IMR-90 (cell line): ENCODE results near the gene ARF1. TPM values are rescaled to one million over a fixed set of nuclear protein-coding genes. Genes with fewer than 3 reads are reported as not detected.

Experiments used
- ATAC-seq: fragments of 200-7000 bp; cut with Tn5 transposase; 2 replicates; pipeline ENCODE4 v1.9.1; 2020; ENCODE audit warnings: low read depth, mild to moderate bottlenecking, moderate library complexity
- BruUV-seq: library from RNA; stranded (reverse); fragments of 400-500 nt; replicated peaks from 2 replicates; lab custom pipeline; 2021; lab: Mats Ljungman, UMichigan
- CTCF ChIA-PET: fragments of 300-600 bp; formaldehyde crosslinking; extraction: SDS; loops from one replicate; lab custom pipeline; 2021; ENCODE audit warnings: antibody characterized with exemption; lab: Yijun Ruan, JAX
- POLR2A ChIA-PET: fragments of 300-600 bp; sonication (Branson Sonifier 250); formaldehyde crosslinking; loops from one replicate; lab custom pipeline; 2022; ENCODE audit warnings: antibody characterized with exemption; ENCODE audit not compliant: unreplicated experiment; lab: Charles Lee
- DNase-seq: peaks from one replicate; pipeline ENCODE4 v3.0.0; 2013
- H2AFZ ChIP-seq: replicated peaks from 2 replicates; pipeline ENCODE3; 2013; ENCODE audit warnings: low read length, mild to moderate bottlenecking; ENCODE audit not compliant: poor library complexity
- H2AK5ac ChIP-seq: 2 replicates; pipeline ENCODE4 v1.6.1; 2013; ENCODE audit warnings: low read depth, low read length, inconsistent platforms
- H2AK9ac ChIP-seq: replicated peaks from 2 replicates; pipeline ENCODE3; 2013; ENCODE audit warnings: mild to moderate bottlenecking, low read depth, low read length, moderate library complexity; ENCODE audit not compliant: poor library complexity
- H2BK120ac ChIP-seq: 2 replicates; pipeline ENCODE4 v1.6.1; 2013; ENCODE audit warnings: low read depth, low read length, inconsistent platforms
- H2BK15ac ChIP-seq: 3 replicates; pipeline ENCODE4 v1.6.1; 2013; ENCODE audit warnings: low read depth, low read length, inconsistent platforms
- H2BK20ac ChIP-seq: 2 replicates; pipeline ENCODE4 v1.6.1; 2013; ENCODE audit warnings: low read depth, mild to moderate bottlenecking, inconsistent platforms, low read length, moderate library complexity
- H2BK5ac ChIP-seq: 2 replicates; pipeline ENCODE4 v1.6.1; 2013; ENCODE audit warnings: mild to moderate bottlenecking, low read depth, low read length, inconsistent platforms; ENCODE audit not compliant: poor library complexity, severe bottlenecking
- H3K14ac ChIP-seq: replicated peaks from 2 replicates; pipeline ENCODE4 v1.6.1; 2013; ENCODE audit warnings: low read depth, low read length, inconsistent platforms
- H3K18ac ChIP-seq: 2 replicates; pipeline ENCODE4 v1.6.1; 2013; ENCODE audit warnings: low read depth, low read length, control low read depth
- H3K23ac ChIP-seq: 2 replicates; pipeline ENCODE4 v1.6.1; 2013; ENCODE audit warnings: low read depth, low read length, inconsistent platforms
- H3K27ac ChIP-seq: 2 replicates; pipeline ENCODE4 v1.5.1; 2013; ENCODE audit warnings: mild to moderate bottlenecking, control low read depth, low read length; ENCODE audit not compliant: insufficient read depth
- H3K27me3 ChIP-seq: 2 replicates; pipeline ENCODE4 v1.6.1; 2013; ENCODE audit warnings: low read length; ENCODE audit not compliant: control insufficient read depth, insufficient read depth
- H3K36me3 ChIP-seq: 2 replicates; pipeline ENCODE4 v1.6.1; 2013; ENCODE audit warnings: low read length, mixed read lengths; ENCODE audit not compliant: control insufficient read depth, insufficient read depth
- H3K4ac ChIP-seq: 2 replicates; pipeline ENCODE4 v1.6.1; 2013; ENCODE audit warnings: low read depth, low read length, inconsistent platforms
- H3K4me1 ChIP-seq: 2 replicates; pipeline ENCODE4 v1.6.1; 2013; ENCODE audit warnings: low read length, mixed read lengths; ENCODE audit not compliant: control insufficient read depth, insufficient read depth
- H3K4me2 ChIP-seq: 2 replicates; pipeline ENCODE4 v1.6.1; 2013; ENCODE audit warnings: low read depth, mild to moderate bottlenecking, control low read depth, low read length, moderate library complexity
- H3K4me3 ChIP-seq: 2 replicates; pipeline ENCODE4 v1.5.1; 2013; ENCODE audit warnings: low read depth, mild to moderate bottlenecking, control low read depth, low read length, moderate library complexity; ENCODE audit not compliant: insufficient read depth
- H3K56ac ChIP-seq: 2 replicates; pipeline ENCODE4 v1.6.1; 2013; ENCODE audit warnings: low read length, inconsistent platforms; ENCODE audit not compliant: insufficient read depth; ENCODE audit errors: extremely low read depth
- H3K79me1 ChIP-seq, 2 experiments: 2 replicates each; pipeline ENCODE4 v1.6.1; 2013; ENCODE audit warnings: low read length in 2 of 2, inconsistent platforms in 1 of 2, low read depth in 1 of 2
- H3K9ac ChIP-seq: 2 replicates; pipeline ENCODE4 v1.6.1; 2013; ENCODE audit warnings: low read depth, low read length, control low read depth
- H3K9me1 ChIP-seq: 2 replicates; pipeline ENCODE4 v1.6.1; 2013; ENCODE audit warnings: low read length, inconsistent platforms; ENCODE audit not compliant: insufficient read depth
- H3K9me3 ChIP-seq: 2 replicates; pipeline ENCODE4 v1.6.1; 2013; ENCODE audit warnings: low read length; ENCODE audit not compliant: control insufficient read depth, insufficient read depth
- H4K20me1 ChIP-seq: 2 replicates; pipeline ENCODE4 v1.6.1; 2013; ENCODE audit warnings: low read length, inconsistent platforms; ENCODE audit not compliant: insufficient read depth
- H4K5ac ChIP-seq: 2 replicates; pipeline ENCODE4 v1.6.1; 2013; ENCODE audit warnings: mild to moderate bottlenecking, low read depth, low read length, control low read depth
- H4K8ac ChIP-seq, 2 experiments: 2 replicates each; pipeline ENCODE4 v1.6.1; 2013; ENCODE audit warnings: low read depth in 2 of 2, low read length in 2 of 2, control low read depth in 1 of 2, inconsistent platforms in 1 of 2
- H4K91ac ChIP-seq: 2 replicates; pipeline ENCODE4 v1.6.1; 2013; ENCODE audit warnings: low read depth, low read length, inconsistent platforms; ENCODE audit not compliant: insufficient read depth
- BHLHE40 ChIP-seq: fragments of 150-350 bp; IDR thresholded peaks from 2 replicates; pipeline ENCODE4 v1.6.1; 2016; ENCODE audit warnings: mild to moderate bottlenecking, low read depth, low read length
- CEBPB ChIP-seq: IDR thresholded peaks from 2 replicates; pipeline ENCODE4 v1.6.1; 2012; ENCODE audit warnings: low read depth, low read length, improper control_type of control experiment
- CHD1 ChIP-seq: IDR thresholded peaks from 2 replicates; pipeline ENCODE4 v1.6.1; 2012; ENCODE audit warnings: low read depth, low read length, improper control_type of control experiment
- CTCF ChIP-seq: conservative IDR thresholded peaks from 2 replicates; pipeline ENCODE4 v1.5.1; 2012; ENCODE audit warnings: mild to moderate bottlenecking, low read depth, low read length, improper control_type of control experiment
- ELK1 ChIP-seq: fragments of 150-350 bp; IDR thresholded peaks from 2 replicates; pipeline ENCODE4 v1.6.1; 2016; ENCODE audit warnings: low read depth, mild to moderate bottlenecking, low read length, moderate library complexity, borderline replicate concordance
- FOS ChIP-seq: fragments of 150-350 bp; IDR thresholded peaks from 2 replicates; pipeline ENCODE4 v1.6.1; 2016; ENCODE audit warnings: low read depth, low read length
- MAFK ChIP-seq: IDR thresholded peaks from 2 replicates; pipeline ENCODE4 v1.6.1; 2012; ENCODE audit warnings: low read depth, low read length, improper control_type of control experiment
- MAZ ChIP-seq: IDR thresholded peaks from 2 replicates; pipeline ENCODE4 v1.6.1; 2012; ENCODE audit warnings: low read depth, mild to moderate bottlenecking, low read length, improper control_type of control experiment, moderate library complexity, borderline replicate concordance
- MXI1 ChIP-seq: IDR thresholded peaks from 2 replicates; pipeline ENCODE4 v1.6.1; 2012; ENCODE audit warnings: low read depth, mild to moderate bottlenecking, low read length, moderate library complexity, borderline replicate concordance
- NFE2L2 ChIP-seq: fragments of 150-350 bp; IDR thresholded peaks from 2 replicates; pipeline ENCODE4 v1.6.1; 2016; ENCODE audit warnings: low read depth, mild to moderate bottlenecking, low read length
- POLR2A ChIP-seq: IDR thresholded peaks from 2 replicates; pipeline ENCODE4 v1.6.1; 2012; ENCODE audit warnings: mild to moderate bottlenecking, low read depth, low read length
- RAD21 ChIP-seq: IDR thresholded peaks from 2 replicates; pipeline ENCODE4 v1.6.1; 2012; ENCODE audit warnings: low read length, improper control_type of control experiment
- RCOR1 ChIP-seq: IDR thresholded peaks from 2 replicates; pipeline ENCODE4 v1.6.1; 2012; ENCODE audit warnings: mild to moderate bottlenecking, low read length, improper control_type of control experiment; ENCODE audit not compliant: insufficient replicate concordance
- RFX5 ChIP-seq: IDR thresholded peaks from 2 replicates; pipeline ENCODE4 v1.8.0; 2012; ENCODE audit warnings: low read depth, mild to moderate bottlenecking, low read length, moderate library complexity
- SMC3 ChIP-seq: fragments of 150-350 bp; IDR thresholded peaks from 2 replicates; pipeline ENCODE4 v1.6.1; 2016; ENCODE audit warnings: low read depth, mild to moderate bottlenecking, antibody characterized with exemption, low read length, moderate library complexity
- USF2 ChIP-seq: fragments of 150-350 bp; IDR thresholded peaks from 2 replicates; pipeline ENCODE4 v1.6.1; 2017; ENCODE audit warnings: mild to moderate bottlenecking, antibody characterized with exemption, low read length, low read depth
- WGBS, 2 experiments: methylation state at CpG; one replicate each; pipeline versions ENCODE4 v1.1.5 to v1.1.7; 2013; ENCODE audit warnings: missing lambda C conversion rate in 2 of 2; ENCODE audit not compliant: insufficient read length in 1 of 2; ENCODE audit errors: extremely low coverage in 2 of 2; 5-methylcytosine and 5-hydroxymethylcytosine counted together
- dilution Hi-C: fragments of 300-500 bp; cut with HindIII; formaldehyde crosslinking; loops from one replicate; pipeline ENCODE4 v1.14.3; 2018; ENCODE audit warnings: low sequenced_read_pairs; ENCODE audit not compliant: unreplicated experiment
- in situ Hi-C: fragments of 300-500 bp; cut with MboI; formaldehyde crosslinking; loops from 3 replicates; pipeline ENCODE4 v1.14.3; 2019; ENCODE audit warnings: low sequenced_read_pairs, inconsistent platforms, mixed read lengths
- intact Hi-C: fragments of 100-400 bp; cut with micrococcal nuclease; formaldehyde crosslinking; loops from 2 replicates; pipeline ENCODE4 v1.10.0; 2022
- polyA plus RNA-seq, 3 experiments: library from polyadenylated mRNA; depleted of rRNA; stranded (reverse); fragments of >200 nt; gene quantifications; 2 replicates each; pipeline ENCODE4 v1.2.3, GENCODE V29; 2012; ENCODE audit warnings: low replicate concordance in 1 of 3
- total RNA-seq: library from RNA; depleted of rRNA; stranded (reverse); fragments of >200 nt; gene quantifications from 2 replicates; pipeline ENCODE4 v1.2.3, GENCODE V29; 2012

The ARF1 gene
- total and polyA plus RNA-seq, 2 of the 4 experiments (the other 2 are of a cell fraction): 330 to 1,100 TPM

DNA sequence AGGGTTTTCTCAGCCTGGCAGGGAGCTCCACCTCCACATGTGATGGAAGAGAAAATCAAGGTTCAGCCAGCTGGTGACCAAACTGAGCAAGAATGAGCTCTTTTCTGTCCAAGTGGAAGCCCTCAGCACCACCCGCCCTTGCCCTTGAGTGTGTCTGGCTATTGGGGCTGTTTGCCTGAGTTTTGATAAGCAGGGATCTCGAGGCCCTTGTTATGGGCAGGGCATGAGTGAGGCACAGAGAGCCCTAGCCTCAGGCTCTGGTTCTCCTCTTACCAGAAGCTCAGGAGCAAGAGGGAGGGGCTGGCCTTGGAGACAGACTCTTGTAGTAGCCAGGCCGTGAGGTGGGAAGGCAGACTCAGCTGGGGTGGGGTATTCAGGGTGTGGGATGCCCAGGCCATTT is 37.5 kb upstream of the ARF1 start:
- no peak overlapping the region for H2AFZ ChIP-seq
- H3K4me3 ChIP-seq: no peak overlapping the region
- no peak overlapping the region for H2BK15ac ChIP-seq
- H3K18ac ChIP-seq: no peak overlapping the region
- H4K5ac ChIP-seq: no peak overlapping the region
- H2BK20ac ChIP-seq: no peak overlapping the region
- no peak overlapping the region for H3K56ac ChIP-seq
- no peak overlapping the region for H3K23ac ChIP-seq
- intact Hi-C loops: no loop called here
- no peaks in the 10 kb centered on the region for H3K79me1 ChIP-seq
- ChIA-PET CTCF (no interaction called here), POLR2A (no interaction called here)
- no peaks in the 10 kb centered on the region for H3K4me1 ChIP-seq
- H4K91ac ChIP-seq: no peak overlapping the region
- no peak overlapping the region for H2BK120ac ChIP-seq
- H3K4me2 ChIP-seq: no peak overlapping the region
- H3K9ac ChIP-seq: no peak overlapping the region
- H2BK5ac ChIP-seq: no peak overlapping the region
- no peak for DNase-seq
- H3K36me3 ChIP-seq: no peaks in the 10 kb centered on the region
- no peak overlapping the region for H3K27ac ChIP-seq
- H2AK5ac ChIP-seq: no peak overlapping the region
- no peak overlapping the region for H2AK9ac ChIP-seq
- no peak overlapping the region for H3K14ac ChIP-seq
- no peaks in the 10 kb centered on the region; the same call in none of the 2 replicates for H4K20me1 ChIP-seq
- in situ Hi-C loops: no loop called here
- BruUV-seq: no TSS peak
- TF ChIP-seq RCOR1 (no peak), CTCF (no peak), RAD21 (no peak), NFE2L2 (no peak), ELK1 (no peak), RFX5 (no peak), POLR2A (no peak), FOS (no peak), BHLHE40 (no peak), MAZ (no peak), MAFK (no peak), SMC3 (no peak), CEBPB (no peak), USF2 (no peak), MXI1 (no peak), CHD1 (no peak)
- dilution Hi-C loops: no loop called here
- no peak for ATAC-seq
- H3K4ac ChIP-seq: no peak overlapping the region
- H4K8ac ChIP-seq: no peak overlapping the region
- peaks cover 26% of the 10 kb centered on the region for H3K27me3 ChIP-seq
- WGBS, 2 experiments: no CpG with 5 or more reads among the region's 3 CpGs
- no peaks in the 10 kb centered on the region; the same call in 1 of the 2 replicates for H3K9me3 ChIP-seq
- no peaks in the 10 kb centered on the region for H3K9me1 ChIP-seq
